GM11168 (cell line): Measurements from ENCODE around the gene GFPT1.
"Not testable (repeated sequence)": the region's sequence is repeated elsewhere in the genome, so short reads cannot be mapped to it uniquely, and the experiment has no call there.

ENCODE experiments used
- in situ Hi-C: fragments of 300-500 bp; cut with MboI; formaldehyde crosslinking; loops from one replicate; pipeline ENCODE4 v1.12.0; 2022; ENCODE audit warnings: low sequenced_read_pairs; ENCODE audit not compliant: unreplicated experiment

Gene GFPT1

DNA sequence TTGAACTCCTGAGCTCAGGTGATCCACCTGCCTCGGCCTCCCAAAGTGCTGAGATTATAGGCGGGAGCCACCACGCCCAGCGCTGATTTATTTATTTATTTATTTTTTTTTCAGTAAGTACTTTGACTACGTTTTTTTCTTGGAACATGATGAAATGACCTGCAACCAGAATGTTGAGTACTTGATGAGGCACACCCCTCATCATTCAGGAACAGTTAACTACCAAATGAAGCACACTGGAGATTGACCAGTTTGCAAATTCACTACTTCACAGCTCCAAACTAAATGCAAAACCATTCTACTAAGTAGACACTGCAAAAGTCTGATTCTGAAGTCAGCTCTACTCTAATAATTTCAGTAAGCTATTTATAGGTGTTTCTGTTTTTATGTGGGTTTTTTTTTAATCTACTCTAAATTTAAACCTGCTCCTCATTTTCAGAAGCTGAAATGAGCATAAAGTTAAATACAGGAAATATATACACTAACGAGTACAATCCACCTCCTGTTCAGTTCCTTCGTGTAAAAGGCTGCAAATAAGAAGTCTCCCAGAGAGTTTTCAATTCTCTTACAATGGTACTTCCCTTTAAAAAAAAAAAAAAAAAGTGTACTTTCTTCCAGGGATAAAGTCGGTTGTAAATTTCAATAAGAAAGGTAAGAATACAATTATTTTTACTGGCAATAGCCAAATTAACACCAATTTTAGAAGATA lies 1.4 kb downstream of the GFPT1 start:
- in situ Hi-C loops: no loop called here

- in situ Hi-C loops: no loop called here
Measured at GRCh38 chr2:69384618-69385081, 2.4 kb downstream of the GFPT1 start.

- in situ Hi-C loops: no loop called here
Measured at GRCh38 chr2:69383176-69383812, 3.7 kb downstream of the GFPT1 start.

DNA sequence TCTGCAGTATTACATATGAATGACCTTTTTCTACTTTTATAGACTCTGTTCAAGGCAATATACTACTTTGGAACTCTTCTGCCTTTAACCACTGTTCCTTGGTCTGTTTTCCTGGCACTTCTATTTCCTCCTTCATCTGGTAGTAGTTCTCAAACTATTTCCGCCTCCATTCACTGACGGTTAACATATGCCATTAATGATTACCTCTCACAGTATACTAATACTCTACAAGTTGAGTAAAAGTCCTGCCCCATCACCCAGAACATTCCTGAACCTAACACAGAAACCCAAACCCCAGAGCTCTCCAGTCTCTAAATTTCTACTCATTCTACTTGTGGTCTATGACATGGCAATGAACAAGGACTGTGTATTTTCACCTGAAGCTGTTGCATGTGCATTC lies 4.5 kb downstream of the GFPT1 start:
- in situ Hi-C loops: no loop called here

DNA sequence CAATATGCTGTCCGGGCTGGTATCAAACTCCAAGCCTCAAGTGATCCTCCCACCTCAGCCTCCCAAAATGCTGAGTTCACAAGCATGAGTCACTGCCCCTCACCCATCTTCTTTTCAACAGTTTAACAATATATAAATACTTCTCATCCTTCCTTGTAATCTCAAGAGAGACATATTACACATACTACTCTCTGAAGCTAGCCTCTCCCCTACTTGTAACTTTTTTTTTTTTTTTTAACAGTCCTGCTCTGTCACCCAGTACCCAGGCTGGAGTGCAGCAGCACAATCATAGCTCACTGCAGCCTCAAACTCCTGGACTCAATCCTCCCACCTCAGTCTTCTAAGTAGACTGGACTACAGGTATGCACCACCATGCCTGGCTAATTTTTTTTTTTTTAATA lies 5.7 kb downstream of the GFPT1 start:
- in situ Hi-C loops: no loop called here

DNA sequence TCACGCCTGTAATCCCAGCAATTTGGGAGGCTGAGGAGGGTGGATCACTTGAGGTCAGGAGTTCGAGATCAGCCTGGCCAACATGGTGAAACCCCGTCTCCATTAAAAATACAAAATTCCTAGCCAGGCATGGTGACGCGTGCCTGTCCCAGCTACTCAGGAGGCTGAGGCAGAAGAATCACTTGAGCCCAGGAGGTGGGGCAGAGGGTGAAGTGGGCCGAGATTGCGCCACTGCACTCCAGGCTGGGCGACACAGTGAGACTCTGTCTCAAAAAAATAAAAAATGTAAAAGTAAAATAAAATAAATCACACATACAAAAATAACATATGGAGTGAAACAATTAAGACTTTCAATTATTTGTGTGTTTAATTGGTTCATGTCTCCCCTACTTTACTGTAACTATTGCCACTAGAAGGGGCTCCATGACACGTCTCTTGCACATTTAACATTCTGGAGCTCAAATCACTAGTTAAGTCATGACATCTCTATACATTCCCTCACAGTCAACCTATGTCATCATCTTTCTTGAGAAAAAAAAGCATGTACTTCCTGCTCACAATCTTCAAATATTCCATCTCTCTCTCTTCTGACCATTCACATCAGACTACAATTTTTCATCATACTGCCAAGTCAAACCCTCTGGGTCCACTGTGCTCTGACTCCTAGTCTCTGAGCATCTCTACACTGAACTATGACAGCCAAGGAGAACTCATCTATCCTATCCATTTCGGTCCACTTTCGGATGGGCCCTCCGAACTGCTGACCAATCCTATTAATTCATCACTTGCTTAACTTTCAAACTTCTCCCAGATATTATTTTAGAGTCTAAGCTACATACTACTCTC lies 6.7 kb downstream of the GFPT1 start:
- in situ Hi-C loops: no loop called here

- in situ Hi-C loops: no loop called here
Measured at GRCh38 chr2:69376403-69376802, 10.6 kb downstream of the GFPT1 start.

- in situ Hi-C loops: no loop called here
Measured at GRCh38 chr2:69375494-69376353, 11.3 kb downstream of the GFPT1 start.

- in situ Hi-C loops: no loop called here
Measured at GRCh38 chr2:69372767-69373166, 14.3 kb downstream of the GFPT1 start.

GRCh38 chr2:69369802-69370201 lies 17.2 kb downstream of the GFPT1 start:
- in situ Hi-C loops: no loop called here

DNA sequence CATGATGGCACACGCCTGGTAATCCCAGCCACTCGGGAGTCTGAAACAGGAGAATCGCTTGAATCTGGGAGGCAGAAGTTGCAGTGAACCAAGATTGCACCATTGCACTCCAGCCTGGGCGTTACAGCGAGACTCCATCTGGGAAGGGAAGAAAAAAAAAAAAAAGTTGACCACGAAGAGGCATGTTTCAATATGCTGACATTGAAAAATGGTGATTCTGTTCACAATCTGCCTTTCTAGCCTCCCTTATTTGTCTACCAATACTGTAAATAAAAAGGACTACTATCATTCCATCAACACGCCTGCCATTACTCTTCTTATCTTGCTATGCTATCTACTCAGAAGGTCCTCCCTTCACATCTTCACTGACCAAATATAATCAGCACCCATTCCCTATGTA lies 18.4 kb downstream of the GFPT1 start:
- in situ Hi-C loops: no loop called here

GRCh38 chr2:69359371-69359770 lies 27.7 kb downstream of the GFPT1 start:
- in situ Hi-C loops: no loop called here

DNA sequence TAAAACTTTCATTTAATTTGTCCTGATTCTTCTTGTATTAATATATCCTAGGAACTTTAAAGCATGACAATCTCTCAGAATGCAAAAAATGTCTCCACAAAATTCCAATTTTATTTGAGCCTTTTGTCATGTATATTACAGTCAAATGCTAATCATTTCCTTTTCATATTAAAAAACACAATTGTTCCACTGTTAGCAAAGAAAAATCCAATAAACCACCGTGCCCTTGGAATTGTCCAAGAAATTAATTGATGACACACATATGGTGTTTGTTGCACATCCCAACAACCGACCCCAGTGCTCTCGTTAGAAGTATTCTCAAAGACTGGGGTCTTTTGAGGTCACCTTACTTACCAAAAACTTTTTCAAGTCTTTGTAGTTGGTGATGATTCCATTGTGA lies 28.1 kb downstream of the GFPT1 start:
- in situ Hi-C loops: no loop called here

- in situ Hi-C loops: no loop called here
Measured at GRCh38 chr2:69356471-69356870, 30.6 kb downstream of the GFPT1 start.

DNA sequence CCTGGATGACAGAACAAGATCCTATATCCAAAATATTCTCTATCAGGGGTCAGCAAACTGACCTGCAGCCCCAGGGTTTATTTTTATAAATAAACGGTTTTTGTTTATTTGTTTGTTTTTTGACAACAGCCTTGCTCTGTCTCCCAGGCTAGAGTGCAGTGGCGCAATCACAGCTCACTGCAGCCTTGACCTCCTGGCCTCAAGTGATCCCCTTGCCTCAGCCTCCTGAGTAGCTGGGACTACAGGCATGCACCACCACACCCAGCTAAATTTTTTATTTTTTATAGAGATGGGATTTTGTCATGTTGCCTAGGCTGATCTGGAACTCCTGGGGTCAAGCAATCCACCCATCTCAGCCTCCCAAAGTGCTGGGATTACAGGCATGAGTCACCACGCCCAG lies 32.1 kb downstream of the GFPT1 start:
- in situ Hi-C loops: not testable (repeated sequence)

GRCh38 chr2:69353360-69353759 lies 33.7 kb downstream of the GFPT1 start:
- in situ Hi-C loops: no loop called here

DNA sequence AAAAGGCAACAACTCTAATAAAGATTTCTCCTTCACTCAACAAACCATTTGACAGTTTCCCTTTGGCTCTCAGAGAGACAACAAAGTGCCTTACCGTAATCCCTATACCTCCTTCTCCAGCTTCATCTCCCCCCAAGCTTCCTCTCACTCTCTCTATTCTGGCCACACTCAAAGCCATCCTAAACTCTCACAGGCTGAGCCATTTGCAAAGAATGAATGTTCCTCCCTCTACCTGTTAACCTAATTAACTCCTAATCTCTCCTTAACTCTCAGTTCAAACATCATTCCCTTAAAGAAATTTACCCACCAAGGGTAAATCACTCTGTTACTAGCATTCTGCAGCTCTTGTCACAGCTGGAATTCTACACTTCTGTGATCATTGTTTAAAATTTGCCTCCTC lies 38.2 kb downstream of the GFPT1 start:
- in situ Hi-C loops: no loop called here

DNA sequence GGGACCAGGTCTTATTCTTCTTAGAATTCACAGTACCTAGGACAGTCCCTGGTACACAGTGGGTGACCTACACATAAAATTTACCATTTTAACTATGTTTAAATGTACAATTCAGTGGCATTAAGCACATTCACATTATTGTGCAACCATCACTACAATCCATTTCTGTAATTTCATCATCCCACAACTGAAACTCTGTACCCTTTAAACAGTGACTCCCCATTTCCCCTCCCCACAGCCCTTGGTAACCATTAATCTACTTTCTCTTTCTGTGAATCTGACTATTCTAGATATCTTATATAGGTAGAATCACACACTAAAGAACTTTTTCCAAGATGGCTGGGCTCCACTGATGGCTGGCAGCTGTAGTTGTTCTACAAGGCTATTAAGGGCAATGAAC lies 41.6 kb downstream of the GFPT1 start:
- in situ Hi-C loops: no loop called here

DNA sequence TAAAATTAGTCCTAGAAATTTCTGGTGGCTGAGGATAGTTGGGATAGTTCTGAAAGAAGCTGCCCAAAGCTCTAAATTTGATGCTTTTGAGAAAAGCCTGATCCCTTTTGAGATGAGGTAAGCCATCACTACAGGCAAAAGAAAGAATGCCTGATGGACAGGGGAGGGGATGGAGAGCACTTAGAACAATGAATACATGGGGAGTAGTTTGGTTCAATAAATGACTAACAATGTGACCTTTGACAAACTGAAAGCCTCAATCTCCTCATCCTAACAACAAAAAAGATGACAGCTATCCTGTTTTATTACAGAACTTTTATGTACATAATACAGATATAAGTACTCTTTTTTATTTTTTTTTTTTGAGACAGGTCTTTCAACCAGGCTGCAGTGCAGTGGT lies 42.7 kb downstream of the GFPT1 start:
- in situ Hi-C loops: no loop called here

DNA sequence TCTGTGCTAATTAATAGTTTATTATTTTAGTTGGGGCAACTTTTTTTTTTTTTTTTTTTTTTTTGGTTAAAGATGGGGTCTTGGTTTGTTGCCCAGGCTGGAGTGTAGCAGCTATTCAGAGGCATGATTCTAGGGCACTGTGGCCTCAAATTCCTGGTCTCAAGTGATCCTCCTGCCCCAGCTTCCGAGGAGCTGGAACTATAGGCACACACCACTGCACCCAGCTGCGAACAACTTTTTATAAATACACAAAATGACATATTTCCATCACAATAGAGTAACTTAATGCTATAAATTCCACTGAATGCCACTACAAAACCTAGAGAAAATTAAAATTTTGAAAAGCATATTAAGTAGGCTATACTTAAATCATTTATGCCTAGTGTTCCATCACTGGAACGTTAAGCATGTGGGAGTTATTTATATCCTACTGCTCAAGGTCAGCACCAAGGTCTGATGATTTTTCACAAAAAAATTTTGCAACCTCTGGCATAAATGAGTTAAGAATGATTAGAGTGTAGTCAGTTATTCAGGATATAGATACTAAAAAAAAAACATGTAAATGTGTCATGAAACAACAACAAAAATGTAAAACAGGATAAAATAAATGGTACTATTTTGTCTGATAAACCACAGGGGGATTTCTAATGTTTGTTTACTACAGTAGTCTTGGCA lies 46.8 kb downstream of the GFPT1 start:
- in situ Hi-C loops: no loop called here
